OCI-LY7 (cell line): ENCODE results near the gene PLXNA4. TPM values are rescaled to one million over a fixed set of nuclear protein-coding genes. Genes with fewer than 3 reads are reported as not detected.

Experiments
- BruUV-seq: library from RNA; stranded (reverse); fragments of 400-500 nt; replicated peaks from 2 replicates; lab custom pipeline; 2021; lab: Mats Ljungman, UMichigan
- CTCF ChIA-PET: fragments of 300-600 bp; sonication (Branson Sonifier 250); formaldehyde crosslinking; loops from one replicate; lab custom pipeline; 2022; ENCODE audit warnings: antibody characterized with exemption; ENCODE audit not compliant: unreplicated experiment; lab: Charles Lee
- POLR2A ChIA-PET: fragments of 300-600 bp; sonication (Branson Sonifier 250); formaldehyde crosslinking; loops from one replicate; lab custom pipeline; 2022; ENCODE audit warnings: antibody characterized with exemption; lab: Charles Lee
- DNase-seq: peaks from one replicate; pipeline ENCODE4 v3.0.0-alpha.2; 2015; ENCODE audit warnings: low spot score
- H2AFZ ChIP-seq: fragments of 200-600 bp; sonication (generic), shearing (Covaris generic); 2 replicates; pipeline ENCODE4 v1.6.1; 2014; ENCODE audit warnings: mild to moderate bottlenecking, antibody characterized with exemption, low read length, moderate library complexity
- H3K27ac ChIP-seq: fragments of 200-600 bp; sonication (generic); 2 replicates; pipeline ENCODE4 v1.5.1; 2014; ENCODE audit warnings: mixed run types, low read depth, mild to moderate bottlenecking, moderate library complexity, low read length, inconsistent platforms; ENCODE audit not compliant: poor library complexity, severe bottlenecking
- H3K36me3 ChIP-seq: fragments of 200-600 bp; sonication (generic); 2 replicates; pipeline ENCODE4 v1.6.1; 2014; ENCODE audit warnings: mild to moderate bottlenecking, antibody characterized with exemption, low read length, moderate library complexity, mixed read lengths; ENCODE audit not compliant: insufficient read depth
- H3K4me1 ChIP-seq: fragments of 200-600 bp; sonication (generic); 2 replicates; pipeline ENCODE4 v1.5.1; 2014; ENCODE audit warnings: mild to moderate bottlenecking, low read length; ENCODE audit not compliant: insufficient read depth, poor library complexity, severe bottlenecking
- H3K4me2 ChIP-seq: fragments of 200-600 bp; sonication (generic); 2 replicates; pipeline ENCODE4 v1.6.1; 2014; ENCODE audit warnings: mild to moderate bottlenecking, low read length
- H3K4me3 ChIP-seq: fragments of 200-600 bp; sonication (generic); 2 replicates; pipeline ENCODE4 v1.5.1; 2014; ENCODE audit warnings: mild to moderate bottlenecking, low read depth, low read length; ENCODE audit not compliant: poor library complexity, severe bottlenecking
- H3K79me2 ChIP-seq: fragments of 200-600 bp; sonication (generic); 2 replicates; pipeline ENCODE4 v1.6.1; 2016; ENCODE audit warnings: low read depth, mild to moderate bottlenecking, low read length, moderate library complexity, mixed read lengths; ENCODE audit not compliant: insufficient read depth
- H3K9me2 ChIP-seq: fragments of 200-600 bp; sonication (generic); 2 replicates; pipeline ENCODE4 v1.6.1; 2016; ENCODE audit warnings: mild to moderate bottlenecking, low read length, mixed read lengths; ENCODE audit not compliant: insufficient read depth
- H3K9me3 ChIP-seq: fragments of 200-600 bp; sonication (generic); 2 replicates; pipeline ENCODE4 v1.6.1; 2014; ENCODE audit warnings: mild to moderate bottlenecking, mixed run types, low read length, mixed read lengths
- H4K20me1 ChIP-seq: fragments of 200-600 bp; sonication (generic); 2 replicates; pipeline ENCODE4 v1.6.1; 2014; ENCODE audit warnings: mild to moderate bottlenecking, antibody characterized with exemption, low read length, moderate library complexity, mixed read lengths; ENCODE audit not compliant: insufficient read depth
- CTCF ChIP-seq: fragments of 200-600 bp; sonication (generic); conservative IDR thresholded peaks from 2 replicates; pipeline ENCODE4 v1.5.1; 2014; ENCODE audit warnings: mild to moderate bottlenecking, antibody characterized with exemption, low read length, moderate library complexity, mixed read lengths
- EZH2phosphoT487 ChIP-seq: fragments of 200-600 bp; sonication (generic); IDR thresholded peaks from 2 replicates; pipeline ENCODE4 v1.6.1; 2018; ENCODE audit warnings: low read depth, borderline replicate concordance, mild to moderate bottlenecking, mixed run types, antibody characterized with exemption, low read length, moderate library complexity, mixed read lengths
- intact Hi-C: fragments of 100-400 bp; cut with micrococcal nuclease; formaldehyde crosslinking; loops from one replicate; pipeline ENCODE4 v1.10.0; 2022; ENCODE audit not compliant: unreplicated experiment
- total RNA-seq, 2 experiments: library from RNA; depleted of rRNA in 1 of 2; stranded (reverse); fragments of >200 nt in 1 of 2; shearing (Covaris generic) in 1 of 2; gene quantifications; 2 replicates each; pipeline ENCODE4 v1.2.3, GENCODE V29; 2014 to 2022

Gene PLXNA4
- total RNA-seq, 2 experiments from 2014 or later: not detected

GRCh38 chr7:132461032-132461592, 115.2 kb downstream of the PLXNA4 start:
- H3K9me3 ChIP-seq: no peaks in the 10 kb centered on the region
- intact Hi-C loops: no loop called here
- H3K9me2 ChIP-seq: no peaks in the 10 kb centered on the region
- ChIA-PET POLR2A (interaction anchor here (0.7 kb wide), 1 partner anchor 112 kb away, joined by 3 read pairs; no protein-coding TSS in a partner anchor), CTCF (no interaction called here)
- TF ChIP-seq CTCF (no peak), EZH2phosphoT487 (no peak)
- H3K4me2 ChIP-seq: no peak overlapping the region
- no peaks in the 10 kb centered on the region for H3K36me3 ChIP-seq
- no peak overlapping the region for H3K27ac ChIP-seq
- no peaks in the 10 kb centered on the region for H3K4me1 ChIP-seq
- DNase-seq: no peak
- H3K4me3 ChIP-seq: no peak overlapping the region
- H2AFZ ChIP-seq: no peak overlapping the region
- BruUV-seq: no TSS peak
- no peaks in the 10 kb centered on the region for H4K20me1 ChIP-seq
- H3K79me2 ChIP-seq: no peaks in the 10 kb centered on the region

GRCh38 chr7:132458729-132459128, 117.5 kb downstream of the PLXNA4 start:
- Histone ChIP-seq H4K20me1 (no peaks in the 10 kb centered on the region), H3K4me2 (no peak overlapping the region), H3K79me2 (no peaks in the 10 kb centered on the region), H3K4me3 (no peak overlapping the region), H3K27ac (no peak overlapping the region), H2AFZ (no peak overlapping the region), H3K36me3 (no peaks in the 10 kb centered on the region), H3K9me2 (no peaks in the 10 kb centered on the region), H3K4me1 (no peaks in the 10 kb centered on the region), H3K9me3 (no peaks in the 10 kb centered on the region)
- intact Hi-C loops: no loop called here
- no TSS peak for BruUV-seq
- DNase-seq: no peak
- TF ChIP-seq CTCF (no peak), EZH2phosphoT487 (no peak)
- CTCF ChIA-PET: no interaction called here
- POLR2A ChIA-PET: interaction anchor here (0.6 kb wide), 1 partner anchor 628 kb away, joined by 3 read pairs; no protein-coding TSS in a partner anchor

GRCh38 chr7:132457658-132458057, 118.6 kb downstream of the PLXNA4 start:
- BruUV-seq: no TSS peak
- H2AFZ ChIP-seq: no peak overlapping the region
- no peaks in the 10 kb centered on the region for H4K20me1 ChIP-seq
- DNase-seq: no peak
- H3K79me2 ChIP-seq: no peaks in the 10 kb centered on the region
- no peaks in the 10 kb centered on the region for H3K9me3 ChIP-seq
- no peaks in the 10 kb centered on the region for H3K4me1 ChIP-seq
- TF ChIP-seq CTCF (no peak), EZH2phosphoT487 (no peak)
- CTCF ChIA-PET: no interaction called here
- intact Hi-C loops: no loop called here
- H3K4me2 ChIP-seq: no peak overlapping the region
- no peak overlapping the region for H3K27ac ChIP-seq
- no peak overlapping the region for H3K4me3 ChIP-seq
- POLR2A ChIA-PET: no interaction called here
- H3K36me3 ChIP-seq: no peaks in the 10 kb centered on the region
- H3K9me2 ChIP-seq: no peaks in the 10 kb centered on the region
